H1 (cell line): ENCODE results near the gene PDZD8. TPM values are rescaled to one million over a fixed set of nuclear protein-coding genes. Genes with fewer than 3 reads are reported as not detected.

ENCODE experiments used
- ATF2 ChIP-seq: IDR thresholded peaks from 2 replicates; pipeline ENCODE4 v1.6.1; 2012; ENCODE audit warnings: low read length, inconsistent platforms
- BCL11A ChIP-seq, 2 experiments: IDR thresholded peaks; one replicate each; pipeline ENCODE4 v1.6.1; 2011; ENCODE audit warnings: low read depth in 2 of 2, low read length in 2 of 2, mild to moderate bottlenecking in 2 of 2
- CTBP2 ChIP-seq: IDR thresholded peaks from 2 replicates; pipeline ENCODE4 v1.7.0; 2011; ENCODE audit warnings: borderline replicate concordance, mild to moderate bottlenecking, moderate library complexity, mixed read lengths, low read length; ENCODE audit not compliant: insufficient read depth, insufficient read length
- EZH2 ChIP-seq: fragments of 200-600 bp; sonication (generic); IDR thresholded peaks from 2 replicates; pipeline ENCODE4 v1.7.1; 2012; ENCODE audit warnings: low read depth, mild to moderate bottlenecking, moderate library complexity, low read length, inconsistent platforms; ENCODE audit not compliant: severe bottlenecking
- JUN ChIP-seq: IDR thresholded peaks from 2 replicates; pipeline ENCODE4 v1.6.1; 2011; ENCODE audit warnings: low read depth, mild to moderate bottlenecking, improper control_type of control experiment, low read length
- JUND ChIP-seq: IDR thresholded peaks from 2 replicates; pipeline ENCODE4 v1.6.1; 2011; ENCODE audit warnings: mild to moderate bottlenecking, improper control_type of control experiment, low read length
- KDM1A ChIP-seq: fragments of 200-600, 300-600 bp; sonication (generic); IDR thresholded peaks from 2 replicates; pipeline ENCODE4 v1.7.1; 2016; ENCODE audit warnings: mild to moderate bottlenecking, low read length, borderline replicate concordance
- MAFK ChIP-seq: IDR thresholded peaks from 2 replicates; pipeline ENCODE4 v1.6.1; 2012; ENCODE audit warnings: low read depth, mild to moderate bottlenecking, improper control_type of control experiment, low read length
- NANOG ChIP-seq: IDR thresholded peaks from 2 replicates; pipeline ENCODE4 v1.6.1; 2011; ENCODE audit warnings: low read length, low read depth, mild to moderate bottlenecking, inconsistent platforms; ENCODE audit not compliant: insufficient read depth, poor library complexity, severe bottlenecking
- RNF2 ChIP-seq: fragments of 200-900, 300-1000 bp; sonication (generic); IDR thresholded peaks from 2 replicates; pipeline ENCODE4 v1.7.1; 2016; ENCODE audit warnings: borderline replicate concordance, low read depth, mild to moderate bottlenecking, antibody characterized with exemption, low read length; ENCODE audit not compliant: poor library complexity, severe bottlenecking; ENCODE audit errors: missing control alignments
- SAP30 ChIP-seq: fragments of 300-600 bp; sonication (generic); IDR thresholded peaks from 2 replicates; pipeline ENCODE4 v1.7.1; 2012; ENCODE audit warnings: low read length, moderate library complexity, mild to moderate bottlenecking, inconsistent platforms; ENCODE audit not compliant: insufficient read depth, insufficient replicate concordance
- SUZ12 ChIP-seq: fragments of 200-600 bp; sonication (generic); IDR thresholded peaks from 2 replicates; pipeline ENCODE4 v1.6.1; 2012; ENCODE audit warnings: mild to moderate bottlenecking, inconsistent platforms, low read length, moderate library complexity, mixed read lengths
- TCF12 ChIP-seq: IDR thresholded peaks from 2 replicates; pipeline ENCODE4 v1.6.1; 2011; ENCODE audit warnings: low read depth, mild to moderate bottlenecking, low read length
- polyA plus RNA-seq, 7 experiments: library from polyadenylated mRNA; depleted of rRNA in 3 of 7; stranded (reverse) in 5 of 7; unstranded in 2 of 7; fragments of >200 nt in 5 of 7; fragments of 200-250 nt in 2 of 7; gene quantifications; 1 replicate in 5 of 7; 2 replicates in 1 of 7; 4 replicates in 1 of 7; pipeline versions ENCODE4 v1.2.1 to v1.2.3, GENCODE V29; 2011 to 2013; ENCODE audit warnings: missing spikeins in 2 of 7, mixed read lengths in 2 of 7
- total RNA-seq: library from RNA; stranded (reverse); fragmentation: NEBNext Ultra II Directional; extraction: Animal tissue kit (Norgen Biotek cat#: 25700); gene quantifications from 2 replicates; pipeline ENCODE4 v1.2.1, GENCODE V29; 2021

The PDZD8 gene
- total and polyA plus RNA-seq, 2 of the 8 experiments (the other 6 are each of a cell fraction or from before 2014, with no cell fraction given), result 10.9 to 50.1 TPM

- TF ChIP-seq JUN (no peak), ATF2 (peak; percentile 83; the same call in 1 of the 2 replicates), JUND (no peak), CTBP2 (no peak), SUZ12 (no peak), EZH2 (no peak), NANOG (no peak), TCF12 (peak; percentile 91), KDM1A (no peak), SAP30 (no peak), RNF2 (no peak), MAFK (no peak), BCL11A (IDR thresholded peaks at IDR 0.05; ENCODE audit: low read depth in 2 of 2, low read length in 2 of 2) (no peak)
Observed at GRCh38 chr10:117346574-117346973, 28.7 kb downstream of the PDZD8 start (continued).
